H1 (cell line): ENCODE data around the gene CPEB3. TPM values are rescaled to one million over a fixed set of nuclear protein-coding genes. Genes with fewer than 3 reads are reported as not detected.

Experiments
- CTCF ChIA-PET: fragments of 300-600 bp; sonication (Branson Sonifier 250); formaldehyde crosslinking; loops from one replicate; lab custom pipeline; 2021; ENCODE audit not compliant: partially characterized antibody; lab: Charles Lee
- POLR2A ChIA-PET: fragments of 300-600 bp; sonication (Branson Sonifier 250); formaldehyde crosslinking; loops from one replicate; lab custom pipeline; 2021; ENCODE audit warnings: inconsistent platforms; ENCODE audit not compliant: partially characterized antibody; lab: Charles Lee
- DNase-seq, 2 experiments: peaks; one replicate each; pipeline versions ENCODE4 v3.0.0 to v3.0.0-alpha.2; 2010 to 2022; ENCODE audit warnings: low spot score in 2 of 2, low read depth in 1 of 2, mixed read lengths in 1 of 2
- FAIRE-seq: peaks from 2 replicates; lab custom pipeline; 2011; peaks lifted over from hg19 to GRCh38; lab: Jason Lieb, UNC
- H2AFZ ChIP-seq: 2 replicates; pipeline ENCODE4 v1.8.1; 2012; ENCODE audit warnings: low read length, inconsistent platforms
- H2AK5ac ChIP-seq: 2 replicates; pipeline ENCODE4 v1.6.1; 2013; ENCODE audit warnings: low read depth, low read length
- H2BK120ac ChIP-seq: replicated peaks from 2 replicates; pipeline ENCODE3; 2013; ENCODE audit warnings: low read depth, low read length, inconsistent platforms
- H2BK12ac ChIP-seq: 2 replicates; pipeline ENCODE4 v1.6.1; 2013; ENCODE audit warnings: low read depth, low read length
- H2BK15ac ChIP-seq: 2 replicates; pipeline ENCODE4 v1.6.1; 2013; ENCODE audit warnings: low read length
- H2BK20ac ChIP-seq: 2 replicates; pipeline ENCODE4 v1.6.1; 2013; ENCODE audit warnings: low read length
- H2BK5ac ChIP-seq: 2 replicates; pipeline ENCODE4 v1.6.1; 2013; ENCODE audit warnings: low read depth, low read length
- H3K14ac ChIP-seq: 2 replicates; pipeline ENCODE4 v1.6.1; 2013; ENCODE audit warnings: inconsistent platforms; ENCODE audit not compliant: insufficient read length
- H3K18ac ChIP-seq: 2 replicates; pipeline ENCODE4 v1.6.1; 2013; ENCODE audit warnings: low read length; ENCODE audit errors: extremely low read depth
- H3K23ac ChIP-seq: 2 replicates; pipeline ENCODE4 v1.6.1; 2013; ENCODE audit warnings: inconsistent platforms; ENCODE audit not compliant: insufficient read length
- H3K23me2 ChIP-seq: 2 replicates; pipeline ENCODE4 v1.6.1; 2013; ENCODE audit warnings: low read depth, low read length
- H3K27ac ChIP-seq: 2 replicates; pipeline ENCODE4 v1.6.1; 2011; ENCODE audit warnings: low read depth, low read length, inconsistent platforms
- H3K27me3 ChIP-seq, 4 experiments: replicated peaks in 1 of 4; 1 replicate in 1 of 4; 2 replicates in 3 of 4; pipeline versions ENCODE4 v1.6.1 to v1.8.1; 2011 to 2013; ENCODE audit warnings: low read length in 3 of 4, mild to moderate bottlenecking in 3 of 4, inconsistent platforms in 2 of 4, mixed read lengths in 2 of 4, moderate library complexity in 1 of 4; ENCODE audit not compliant: control insufficient read depth in 3 of 4, insufficient read depth in 3 of 4; ENCODE audit errors: extremely low read depth in 1 of 4
- H3K36me3 ChIP-seq, 4 experiments: 2 replicates each; pipeline versions ENCODE4 v1.6.1 to v1.8.1; 2011 to 2013; ENCODE audit warnings: mild to moderate bottlenecking in 4 of 4, low read length in 3 of 4, moderate library complexity in 2 of 4, control low read depth in 1 of 4, inconsistent platforms in 1 of 4; ENCODE audit not compliant: insufficient read depth in 4 of 4, control insufficient read depth in 2 of 4
- H3K4ac ChIP-seq: replicated peaks from 2 replicates; pipeline ENCODE3; 2013; ENCODE audit warnings: low read length, low read depth, mixed read lengths, inconsistent platforms; ENCODE audit not compliant: insufficient read length
- H3K4me1 ChIP-seq, 4 experiments: replicated peaks in 1 of 4; 1 replicate in 1 of 4; 2 replicates in 3 of 4; pipeline versions ENCODE4 v1.6.1 to v1.8.1; 2011 to 2013; ENCODE audit warnings: low read length in 3 of 4, inconsistent platforms in 2 of 4, mixed read lengths in 1 of 4; ENCODE audit not compliant: insufficient read depth in 4 of 4, control insufficient read depth in 3 of 4
- H3K4me2 ChIP-seq, 2 experiments: 2 replicates each; pipeline versions ENCODE4 v1.6.1 to v1.8.1; 2011 to 2013; ENCODE audit warnings: low read depth in 2 of 2, low read length in 2 of 2, control low read depth in 1 of 2, inconsistent platforms in 1 of 2, mild to moderate bottlenecking in 1 of 2; ENCODE audit not compliant: insufficient read depth in 1 of 2
- H3K4me3 ChIP-seq, 4 experiments: fragments of 200-600, 300-600 bp in 1 of 4; sonication (generic), shearing (Covaris generic), sonication (Bioruptor Twin) in 1 of 4; 2 replicates each; pipeline versions ENCODE4 v1.5.1 to v1.8.1; 2011 to 2016; ENCODE audit warnings: low read length in 4 of 4, low read depth in 3 of 4, control low read depth in 2 of 4, inconsistent platforms in 2 of 4, mild to moderate bottlenecking in 2 of 4, mixed read lengths in 1 of 4, moderate library complexity in 1 of 4; ENCODE audit not compliant: insufficient read depth in 2 of 4; ENCODE audit errors: extremely low read depth in 1 of 4
- H3K56ac ChIP-seq: replicated peaks from 2 replicates; pipeline ENCODE3; 2013; ENCODE audit warnings: low read depth, mild to moderate bottlenecking, mixed read lengths, low read length, inconsistent platforms; ENCODE audit not compliant: insufficient read length
- H3K79me1 ChIP-seq: 2 replicates; pipeline ENCODE4 v1.6.1; 2013; ENCODE audit warnings: low read depth, low read length, control low read depth
- H3K79me2 ChIP-seq, 2 experiments: 2 replicates each; pipeline versions ENCODE4 v1.6.1 to v1.8.1; 2012 to 2013; ENCODE audit warnings: low read length in 2 of 2, mild to moderate bottlenecking in 2 of 2, inconsistent platforms in 1 of 2; ENCODE audit not compliant: insufficient read depth in 2 of 2, control insufficient read depth in 1 of 2
- H3K9ac ChIP-seq, 4 experiments: replicated peaks in 1 of 4; 1 replicate in 1 of 4; 2 replicates in 3 of 4; pipeline versions ENCODE4 v1.6.1 to v1.8.1; 2011 to 2013; ENCODE audit warnings: low read depth in 3 of 4, low read length in 3 of 4, control low read depth in 2 of 4, mild to moderate bottlenecking in 2 of 4, moderate library complexity in 2 of 4, inconsistent platforms in 1 of 4; ENCODE audit errors: extremely low read depth in 1 of 4
- H3K9me3 ChIP-seq, 2 experiments: 2 replicates each; pipeline versions ENCODE4 v1.6.1 to v1.8.1; 2012 to 2013; ENCODE audit warnings: mild to moderate bottlenecking in 2 of 2, moderate library complexity in 2 of 2, control low read depth in 1 of 2, inconsistent platforms in 1 of 2, low read depth in 1 of 2, low read length in 1 of 2, mixed read lengths in 1 of 2; ENCODE audit not compliant: insufficient read depth in 2 of 2
- H4K20me1 ChIP-seq, 2 experiments: replicated peaks in 1 of 2; 2 replicates each; pipeline versions ENCODE3 to v1.8.1; 2011 to 2013; ENCODE audit warnings: inconsistent platforms in 2 of 2, low read length in 2 of 2, mild to moderate bottlenecking in 1 of 2; ENCODE audit not compliant: insufficient read depth in 2 of 2, control insufficient read depth in 1 of 2
- H4K5ac ChIP-seq: 2 replicates; pipeline ENCODE4 v1.6.1; 2013; ENCODE audit warnings: low read length, low read depth, mixed read lengths, inconsistent platforms; ENCODE audit not compliant: insufficient read length
- H4K8ac ChIP-seq: 2 replicates; pipeline ENCODE4 v1.8.0; 2013; ENCODE audit warnings: mild to moderate bottlenecking, moderate library complexity, low read length, inconsistent platforms; ENCODE audit not compliant: insufficient read depth; ENCODE audit errors: extremely low read depth
- H4K91ac ChIP-seq: replicated peaks from 2 replicates; pipeline ENCODE3; 2013; ENCODE audit warnings: low read length, mixed read lengths, inconsistent platforms; ENCODE audit not compliant: insufficient read length
- BCL11A ChIP-seq, 2 experiments: IDR thresholded peaks; one replicate each; pipeline ENCODE4 v1.6.1; 2011; ENCODE audit warnings: low read depth in 2 of 2, low read length in 2 of 2, mild to moderate bottlenecking in 2 of 2
- CHD1 ChIP-seq: IDR thresholded peaks from 2 replicates; pipeline ENCODE4 v1.6.1; 2012; ENCODE audit warnings: low read depth, low read length, improper control_type of control experiment
- NANOG ChIP-seq: IDR thresholded peaks from 2 replicates; pipeline ENCODE4 v1.6.1; 2011; ENCODE audit warnings: low read length, low read depth, mild to moderate bottlenecking, inconsistent platforms; ENCODE audit not compliant: insufficient read depth, poor library complexity, severe bottlenecking
- NRF1 ChIP-seq: IDR thresholded peaks from 2 replicates; pipeline ENCODE4 v1.6.1; 2011; ENCODE audit warnings: mild to moderate bottlenecking, low read depth, low read length, improper control_type of control experiment
- SAP30 ChIP-seq: fragments of 300-600 bp; sonication (generic); IDR thresholded peaks from 2 replicates; pipeline ENCODE4 v1.7.1; 2012; ENCODE audit warnings: low read length, moderate library complexity, mild to moderate bottlenecking, inconsistent platforms; ENCODE audit not compliant: insufficient read depth, insufficient replicate concordance
- SP1 ChIP-seq: IDR thresholded peaks from 2 replicates; pipeline ENCODE4 v1.6.1; 2011; ENCODE audit warnings: low read depth, low read length
- SRF ChIP-seq: IDR thresholded peaks from 2 replicates; pipeline ENCODE4 v1.6.1; 2011; ENCODE audit warnings: mild to moderate bottlenecking, low read depth, low read length, moderate library complexity
- TEAD4 ChIP-seq: IDR thresholded peaks from 2 replicates; pipeline ENCODE4 v1.6.1; 2012; ENCODE audit warnings: low read depth, low read length, inconsistent platforms, mixed read lengths
- WGBS, 2 experiments: shearing (Covaris generic) in 1 of 2; methylation state at CpG; one replicate each; pipeline versions ENCODE4 v1.1.6 to v1.1.7; 2013 to 2015; ENCODE audit warnings: low lambda C conversion rate in 2 of 2, mixed read lengths in 2 of 2, inconsistent platforms in 1 of 2, low coverage in 1 of 2, missing lambda C conversion rate in 1 of 2; ENCODE audit not compliant: insufficient replicate concordance in 2 of 2, insufficient coverage in 1 of 2, insufficient read length in 1 of 2; ENCODE audit errors: extremely low coverage in 1 of 2, missing lambda C conversion rate in 1 of 2; 5-methylcytosine and 5-hydroxymethylcytosine counted together
- polyA plus RNA-seq, 7 experiments: library from polyadenylated mRNA; depleted of rRNA in 3 of 7; stranded (reverse) in 5 of 7; unstranded in 2 of 7; fragments of >200 nt in 5 of 7; fragments of 200-250 nt in 2 of 7; gene quantifications; 1 replicate in 5 of 7; 2 replicates in 1 of 7; 4 replicates in 1 of 7; pipeline versions ENCODE4 v1.2.1 to v1.2.3, GENCODE V29; 2011 to 2013; ENCODE audit warnings: missing spikeins in 2 of 7, mixed read lengths in 2 of 7
- total RNA-seq: library from RNA; stranded (reverse); fragmentation: NEBNext Ultra II Directional; extraction: Animal tissue kit (Norgen Biotek cat#: 25700); gene quantifications from 2 replicates; pipeline ENCODE4 v1.2.1, GENCODE V29; 2021
- TF ChIP-seq, protein P1 (sequence below): IDR thresholded peaks from 2 replicates; pipeline ENCODE4 v1.6.1; 2011; ENCODE audit warnings: low read length, improper control_type of control experiment

Gene CPEB3
- total and polyA plus RNA-seq, 2 of the 8 experiments (the other 6 are each of a cell fraction or from before 2014, with no cell fraction given) = 0.39 to 1.7 TPM

DNA sequence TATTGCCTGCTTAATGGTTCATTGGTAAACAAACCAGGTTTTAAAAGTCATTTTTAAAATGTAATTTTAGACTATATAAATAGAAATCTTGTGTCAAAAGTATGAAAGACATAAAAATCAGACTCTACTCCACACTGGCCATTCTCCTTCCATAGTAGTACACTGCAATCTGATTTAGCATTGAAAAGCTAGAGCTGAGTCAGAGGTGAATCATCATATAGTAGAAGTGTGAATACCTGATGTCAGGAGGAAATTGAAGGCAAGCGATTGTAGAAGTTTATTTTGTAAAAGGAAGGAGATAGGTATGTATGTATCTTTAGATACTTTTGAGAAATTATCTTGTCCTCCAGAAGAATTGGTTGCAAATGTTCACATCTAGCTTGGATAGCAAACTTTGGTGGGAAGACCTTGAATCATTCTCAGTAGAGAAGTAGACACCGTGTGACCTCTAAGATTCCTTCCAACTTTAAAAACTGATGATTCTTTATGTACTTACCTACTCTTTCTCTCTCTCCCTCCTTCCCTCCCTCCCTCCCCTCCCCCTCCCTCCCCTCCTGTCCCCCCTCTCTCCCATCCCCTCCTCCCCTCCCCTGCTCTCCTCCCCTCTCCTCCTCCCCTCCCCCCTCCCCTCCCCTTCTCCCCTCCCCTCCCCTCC, 279.2 kb downstream of the CPEB3 start:
- Histone ChIP-seq H2BK120ac (no peak overlapping the region), H3K36me3 (peaks cover 3 to 68% (median 21%) of the 10 kb centered on the region in 4 experiments; a peak in 7 of 8 replicates), H2BK12ac (no peak overlapping the region), H4K20me1 (no peaks in the 10 kb centered on the region), H3K4me1 (no peaks in the 10 kb centered on the region), H3K27me3 (no peaks in the 10 kb centered on the region), H3K4me3 (no peak overlapping the region), H3K9me3 (no peaks in the 10 kb centered on the region)
- TF ChIP-seq TEAD4 (no peak), SRF (no peak), NRF1 (no peak), SAP30 (no peak), BCL11A (IDR thresholded peaks at IDR 0.05; ENCODE audit: low read depth in 2 of 2, low read length in 2 of 2) (no peak), SP1 (no peak), NANOG (no peak), CHD1 (no peak)
- TF ChIP-seq, protein P1, sequence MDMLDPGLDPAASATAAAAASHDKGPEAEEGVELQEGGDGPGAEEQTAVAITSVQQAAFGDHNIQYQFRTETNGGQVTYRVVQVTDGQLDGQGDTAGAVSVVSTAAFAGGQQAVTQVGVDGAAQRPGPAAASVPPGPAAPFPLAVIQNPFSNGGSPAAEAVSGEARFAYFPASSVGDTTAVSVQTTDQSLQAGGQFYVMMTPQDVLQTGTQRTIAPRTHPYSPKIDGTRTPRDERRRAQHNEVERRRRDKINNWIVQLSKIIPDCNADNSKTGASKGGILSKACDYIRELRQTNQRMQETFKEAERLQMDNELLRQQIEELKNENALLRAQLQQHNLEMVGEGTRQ = no peak
- TF ChIP-seq, all 59 proteins: peak for 0
- no peak overlapping the region for H2BK5ac ChIP-seq
- CTCF ChIA-PET = no interaction called here
- no peak overlapping the region for H2AFZ ChIP-seq
- no peak overlapping the region for H3K4me2 ChIP-seq
- POLR2A ChIA-PET = no interaction called here
- H3K14ac ChIP-seq = no peak overlapping the region
- H3K79me1 ChIP-seq = no peaks in the 10 kb centered on the region; the same call in 1 of the 2 replicates
- no peak overlapping the region for H2BK20ac ChIP-seq
- no peak overlapping the region for H3K27ac ChIP-seq
- 97 to 100% methylated on average over 1 to 2 of the region's 2 CpGs for WGBS, 2 experiments
- FAIRE-seq (no peak), DNase-seq (no peak)
- H3K4ac ChIP-seq = no peak overlapping the region
- H3K79me2 ChIP-seq = no peaks in the 10 kb centered on the region
- no peak overlapping the region for H4K8ac ChIP-seq
- H2AK5ac ChIP-seq = no peak overlapping the region
- H4K5ac ChIP-seq = no peak overlapping the region
- no peak overlapping the region for H3K18ac ChIP-seq
- no peak overlapping the region for H3K56ac ChIP-seq
- H2BK15ac ChIP-seq = no peak overlapping the region
- H4K91ac ChIP-seq = no peak overlapping the region
- no peak overlapping the region for H3K23ac ChIP-seq
- no peaks in the 10 kb centered on the region for H3K23me2 ChIP-seq
- no peak overlapping the region for H3K9ac ChIP-seq
